Ovary (tissue), 3 donors: ENCODE measurements around the gene NKAIN2.

Source experiments
- CTCF ChIP-seq, 3 donors: fragments of 450-650 bp in 2 of 3; fragments of 200-600 bp in 1 of 3; IDR thresholded peaks; one replicate each; pipeline versions ENCODE4 v1.5.1 to v1.8.0; 2016 to 2022; ENCODE audit warnings: antibody characterized with exemption in 3 of 3, mild to moderate bottlenecking in 1 of 3
- POLR2A ChIP-seq: fragments of 450-650 bp; IDR thresholded peaks from one replicate; pipeline ENCODE4 v1.6.1; 2017; ENCODE audit warnings: antibody characterized with exemption, mild to moderate bottlenecking, moderate library complexity
- donor health status: DM: no; HTN: no; CAD: no.

GRCh38 chr6:124233221-124233620, 429.6 kb downstream of the NKAIN2 start:
- no peak for TF ChIP-seq POLR2A
- TF ChIP-seq CTCF (IDR thresholded peaks at IDR 0.05), result no peak
